HG02678 (cell line): Measurements from ENCODE around the gene NPTN.

Experiments
- ATAC-seq: cut with Tn5 transposase; IDR thresholded peaks from one replicate; pipeline ENCODE4 v1.9.1; 2021; ENCODE audit warnings: mild to moderate bottlenecking, moderate library complexity; ENCODE audit not compliant: unreplicated experiment

The NPTN gene

DNA sequence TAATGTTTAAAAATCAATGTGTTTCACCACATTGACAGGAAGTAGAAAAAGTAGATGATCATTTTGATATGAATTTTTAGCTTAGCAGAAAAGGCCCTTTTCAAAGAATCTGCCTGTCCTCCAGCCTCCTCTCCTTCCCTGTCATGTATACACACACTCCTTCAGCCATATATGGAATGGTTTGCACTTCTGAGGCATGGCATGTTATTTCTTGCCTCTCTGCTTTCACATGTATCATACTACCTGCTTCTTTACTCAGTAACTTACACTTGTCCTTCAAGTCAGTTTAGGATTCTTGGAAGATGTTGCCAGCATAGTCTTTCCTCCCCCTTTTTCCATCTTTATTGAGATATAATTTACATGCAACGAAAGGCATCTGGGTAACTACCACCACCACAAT lies 111.2 kb downstream of the NPTN start:
- ATAC-seq = no peak

DNA sequence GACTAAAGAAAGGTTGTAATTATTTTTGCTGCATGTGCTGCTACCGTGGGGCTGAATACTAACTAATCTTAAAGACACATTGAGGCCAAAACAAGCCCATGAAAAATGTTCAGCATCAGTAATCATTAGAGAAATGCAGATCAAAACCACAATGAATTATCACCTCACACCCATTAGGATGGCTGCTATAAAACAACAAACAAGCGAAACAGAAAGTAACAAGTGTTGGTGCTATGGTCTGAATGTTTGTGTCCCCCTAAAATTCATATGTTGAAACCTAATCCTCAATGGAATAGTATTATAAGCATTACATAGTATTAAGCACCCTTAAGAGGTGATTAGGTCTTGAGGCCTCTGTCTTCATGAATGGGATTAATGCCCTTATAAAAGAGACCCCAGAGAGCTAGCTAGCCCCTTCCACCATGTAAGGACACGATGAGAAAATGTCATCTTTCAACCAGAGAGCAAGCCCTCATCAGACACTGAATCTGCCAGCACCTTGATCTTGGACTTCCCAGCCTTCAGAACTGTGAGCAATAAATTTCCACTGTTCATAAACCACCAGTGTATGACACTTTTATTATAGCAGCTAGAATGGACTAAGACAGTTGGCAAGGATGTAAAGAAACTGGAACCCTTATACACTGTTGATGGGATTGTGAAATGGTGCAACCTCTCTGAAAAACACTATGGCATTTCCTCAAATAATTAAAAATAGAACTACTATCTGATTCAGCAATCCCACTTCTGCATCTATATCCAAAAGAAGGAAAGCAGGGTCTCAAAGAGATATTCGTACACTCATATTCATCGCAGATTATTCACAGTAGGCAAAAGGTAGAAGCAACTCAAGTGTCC lies 114.1 kb downstream of the NPTN start:
- no peak for ATAC-seq

DNA sequence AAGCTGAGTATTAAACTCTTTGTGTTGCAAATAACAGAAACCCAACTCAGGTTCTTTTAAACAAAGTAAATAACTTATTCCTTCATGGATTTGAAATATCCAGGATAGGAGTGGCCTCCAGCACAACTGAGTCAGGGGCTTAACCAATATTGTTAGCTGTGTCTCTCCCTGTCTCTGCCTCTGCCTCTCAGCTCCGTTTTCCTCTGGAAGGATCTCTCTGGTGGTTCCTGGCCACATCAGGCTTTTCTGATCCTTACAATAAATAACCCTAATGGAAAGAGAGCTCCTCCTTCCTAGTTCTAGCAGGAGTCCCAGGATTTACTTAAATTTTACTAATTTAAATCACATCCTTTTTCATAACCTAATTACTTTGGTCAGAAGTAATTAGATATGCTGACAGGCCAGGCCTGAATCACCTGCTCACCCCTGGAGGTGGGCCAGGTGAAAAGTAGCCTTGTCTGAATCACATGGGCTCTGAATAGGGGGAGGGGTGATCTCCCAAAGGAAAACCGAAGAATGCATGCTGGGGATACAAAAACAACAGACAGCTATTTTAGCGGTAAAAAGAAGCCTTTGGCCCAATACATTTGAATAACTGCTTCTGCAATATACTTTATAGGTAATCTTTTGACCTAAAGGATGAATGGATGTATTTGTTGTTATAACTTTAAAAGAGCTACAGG lies 114.9 kb downstream of the NPTN start:
- ATAC-seq = no peak

- no peak for ATAC-seq
Observed at GRCh38 chr15:73517566-73517965, 115.6 kb downstream of the NPTN start.

DNA sequence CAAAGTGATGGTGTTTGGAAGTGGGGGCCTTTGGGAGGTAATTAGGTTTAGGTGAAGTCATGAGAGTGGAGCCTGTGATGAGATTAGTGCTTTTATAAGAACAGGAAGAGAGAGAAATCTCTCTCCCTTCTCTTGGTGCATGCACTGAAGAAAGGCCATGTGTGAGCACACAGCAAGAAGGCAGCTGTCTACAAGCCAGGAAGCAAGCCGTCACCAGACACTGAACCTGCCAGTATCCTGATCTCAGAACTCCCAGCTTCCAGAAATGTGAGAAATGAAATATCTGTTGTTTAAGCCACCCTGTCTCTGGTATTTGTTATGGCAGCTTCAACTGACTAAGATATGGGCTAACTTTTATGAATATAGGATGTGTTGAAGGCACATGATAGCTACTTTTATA lies 117.7 kb downstream of the NPTN start:
- no peak for ATAC-seq
